Stimulated activated CD4-positive, alpha-beta T cell treated with anti-CD3 and anti-CD28 coated beads, TNF-alpha, amount 100 ng/mL, for 4 hours (primary cell): ENCODE data around the gene GPR142.

Experiments used
- DNase-seq, 3 experiments: peaks; one replicate each; pipeline ENCODE4 v3.0.0-alpha.2; 2020; ENCODE audit warnings: low read depth in 3 of 3

GPR142 gene, protein sequence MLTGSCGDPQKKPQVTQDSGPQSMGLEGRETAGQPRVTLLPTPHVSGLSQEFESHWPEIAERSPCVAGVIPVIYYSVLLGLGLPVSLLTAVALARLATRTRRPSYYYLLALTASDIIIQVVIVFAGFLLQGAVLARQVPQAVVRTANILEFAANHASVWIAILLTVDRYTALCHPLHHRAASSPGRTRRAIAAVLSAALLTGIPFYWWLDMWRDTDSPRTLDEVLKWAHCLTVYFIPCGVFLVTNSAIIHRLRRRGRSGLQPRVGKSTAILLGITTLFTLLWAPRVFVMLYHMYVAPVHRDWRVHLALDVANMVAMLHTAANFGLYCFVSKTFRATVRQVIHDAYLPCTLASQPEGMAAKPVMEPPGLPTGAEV

DNA sequence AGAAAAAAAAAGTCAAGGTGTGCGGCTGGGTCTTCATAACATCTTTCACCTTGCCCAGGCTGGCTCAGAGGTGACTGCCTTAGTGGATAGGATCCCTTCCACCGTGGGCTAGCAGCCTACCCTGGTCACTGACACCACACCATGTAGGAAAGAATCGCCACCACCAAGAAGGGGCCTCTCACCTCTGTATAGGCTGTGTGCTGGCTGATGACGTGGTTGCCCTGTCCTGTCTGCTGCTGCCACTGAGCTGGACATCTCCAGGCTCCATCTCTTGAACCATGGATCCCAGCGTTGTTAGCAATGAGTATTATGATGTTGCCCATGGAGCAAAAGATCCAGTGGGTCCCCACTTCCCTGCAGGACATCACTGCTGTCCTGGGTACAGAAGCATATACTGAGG lies at the start of gene GPR142:
GPR142 (plus strand) TSS at position 301 of the 400 bp plus-strand sequence. CDS start 2,035 bp downstream, outside the sequence.
- DNase-seq, result no peak

DNA sequence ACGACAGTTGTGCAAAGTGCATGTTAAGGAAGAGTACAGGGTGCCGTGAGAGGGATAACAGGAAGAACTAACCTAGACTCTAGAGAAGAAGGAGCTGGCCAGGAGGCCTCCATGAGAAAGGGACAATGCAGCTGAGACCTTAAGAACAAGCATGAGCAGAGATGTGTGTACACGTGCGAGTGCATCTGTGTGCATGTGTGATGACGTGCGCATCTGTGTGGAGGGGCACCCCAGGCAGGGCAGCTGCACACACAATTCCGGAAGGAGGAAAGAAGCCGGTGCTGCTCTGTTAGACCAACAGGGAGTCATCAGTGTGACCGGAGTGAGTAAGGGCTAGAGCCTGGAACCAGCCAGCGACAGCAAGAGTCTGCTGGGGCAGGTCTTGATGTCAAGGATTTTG lies 48.9 kb upstream of the GPR142 start:
- DNase-seq, result no peak

DNA sequence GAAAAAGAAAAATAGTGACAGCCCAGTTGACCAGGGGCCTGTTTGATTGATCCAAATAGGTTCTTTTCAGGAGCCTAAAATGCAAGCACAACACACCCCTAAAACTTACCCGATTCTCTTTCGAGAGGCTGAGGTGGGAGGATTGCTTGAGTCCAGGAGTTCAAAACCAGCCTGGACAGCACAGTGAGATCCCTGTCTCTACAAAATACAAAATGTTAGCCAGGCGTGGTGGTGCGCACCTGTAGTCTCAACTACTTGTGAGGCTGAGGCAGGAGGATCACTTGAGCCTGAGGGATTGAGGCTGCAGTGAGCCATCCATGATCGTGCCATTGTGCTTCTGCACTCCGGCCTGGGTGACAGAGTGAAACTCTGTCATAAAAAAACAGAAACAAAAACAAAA lies 42.8 kb upstream of the GPR142 start:
- no peak for DNase-seq

DNA sequence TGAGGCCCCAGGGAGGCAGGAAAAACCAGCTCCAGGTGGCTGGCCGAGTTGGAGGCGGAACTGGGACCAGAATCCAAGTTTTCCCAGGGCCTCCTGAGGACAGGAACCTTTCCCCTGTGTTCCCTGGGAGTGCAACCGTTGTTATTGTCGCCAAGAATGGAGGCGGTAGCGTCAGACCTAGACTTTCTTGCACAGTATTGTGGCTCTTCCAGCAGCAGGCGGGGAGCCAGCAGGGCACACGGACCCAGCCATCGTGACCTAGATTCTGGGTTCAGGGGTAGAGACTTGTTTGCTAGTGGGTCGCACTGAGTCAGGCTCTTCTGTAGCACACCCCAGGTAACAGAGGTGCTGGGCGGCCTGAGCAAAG lies 41.9 kb upstream of the GPR142 start:
- no peak for DNase-seq

DNA sequence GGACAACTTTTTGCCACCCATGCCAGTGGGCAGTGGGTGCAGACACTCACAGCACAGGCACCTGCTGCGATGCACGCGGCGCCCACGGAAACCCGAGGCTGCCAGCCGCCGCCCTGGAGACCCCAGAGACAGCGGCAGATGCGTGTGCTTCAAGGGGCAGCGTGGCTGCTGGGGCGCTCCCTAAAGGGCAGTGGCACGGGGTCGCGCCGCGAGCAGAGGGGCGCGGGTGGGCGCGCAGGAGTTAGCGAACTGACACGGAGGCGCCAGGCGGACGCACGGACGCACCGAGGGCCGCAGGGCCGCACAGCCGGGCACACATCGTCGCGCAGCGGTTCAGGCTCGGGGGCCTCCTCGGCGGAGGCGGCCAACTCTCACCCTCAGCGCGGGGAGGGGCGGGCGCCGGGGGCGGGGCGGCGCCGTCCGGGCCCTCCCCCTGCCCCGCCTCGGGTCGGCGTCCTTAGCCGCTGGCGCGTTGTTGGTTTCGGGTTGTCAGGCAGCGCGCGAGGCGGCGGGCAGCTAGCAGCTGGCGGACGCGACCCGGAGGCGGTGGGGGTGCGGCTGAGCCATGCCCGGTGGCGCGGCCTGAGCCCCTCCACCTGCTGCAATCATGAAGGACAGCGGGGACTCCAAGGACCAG lies 41.4 kb upstream of the GPR142 start, which contains the start of gene KIF19:
KIF19 (plus strand) TSS at position 484 of the 637 bp plus-strand sequence; CDS start at position 608, 124 bp downstream.
- DNase-seq, result peak; percentile 25 to 40 (median 25)

DNA sequence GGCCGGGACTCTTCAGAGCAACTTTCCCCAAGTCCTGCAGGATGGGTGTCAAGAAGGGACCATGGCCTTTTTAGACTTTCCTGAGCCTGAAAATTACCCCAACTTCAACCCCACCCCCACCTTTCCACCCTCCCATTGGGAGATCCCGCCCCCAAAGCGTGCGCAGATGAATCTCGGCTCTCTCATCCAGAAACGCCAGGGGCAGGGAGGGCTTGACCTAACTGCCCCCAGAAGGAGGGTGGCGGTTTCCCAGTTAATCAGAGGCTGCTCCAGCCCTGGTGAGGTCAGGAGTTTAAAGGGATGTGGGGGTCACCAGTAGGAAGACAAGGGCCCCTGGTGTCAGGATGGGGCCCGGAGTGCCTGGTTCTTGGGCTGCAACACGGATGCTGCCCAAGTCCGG lies 40.8 kb upstream of the GPR142 start:
- DNase-seq, result no peak

DNA sequence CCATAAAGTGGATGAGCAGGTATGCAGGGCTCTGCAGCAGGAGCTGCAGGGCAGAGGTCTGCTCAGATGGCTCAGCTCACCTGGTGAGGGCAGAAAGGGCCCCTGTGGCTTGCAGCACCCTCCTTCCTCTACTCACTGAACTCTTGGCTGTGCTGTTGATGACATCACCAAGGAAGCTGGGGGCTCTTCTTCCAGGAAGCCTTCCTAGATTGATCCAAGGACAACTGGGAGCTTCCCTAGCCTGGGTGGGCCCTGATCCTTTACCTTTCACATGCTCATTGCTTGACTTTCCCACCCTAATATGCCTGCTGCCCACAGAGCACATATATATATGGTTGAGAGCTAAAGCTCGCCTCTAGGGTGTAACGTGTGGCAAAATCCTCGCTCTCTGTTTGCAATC lies 38.8 kb upstream of the GPR142 start:
- DNase-seq, result no peak

DNA sequence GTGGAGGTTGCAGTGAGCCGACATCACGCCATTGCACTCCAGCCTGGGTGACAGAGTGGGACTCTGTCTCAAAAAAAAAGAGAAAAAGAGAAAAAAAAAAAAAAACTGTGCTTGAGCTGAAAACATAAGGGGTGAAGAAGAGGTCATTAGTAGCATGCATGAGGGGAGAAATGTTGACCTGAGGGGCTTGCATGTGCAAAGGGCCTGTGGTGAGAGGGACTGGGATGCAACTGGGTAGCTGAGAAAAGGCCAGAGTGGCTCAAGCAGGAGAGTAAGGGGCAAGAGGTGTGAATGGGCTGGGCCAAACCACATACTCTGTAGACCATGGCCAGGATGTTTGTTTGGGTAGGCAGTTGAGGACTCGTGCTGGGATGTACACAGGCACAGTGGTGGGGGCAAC lies 37.9 kb upstream of the GPR142 start:
- DNase-seq, result no peak

DNA sequence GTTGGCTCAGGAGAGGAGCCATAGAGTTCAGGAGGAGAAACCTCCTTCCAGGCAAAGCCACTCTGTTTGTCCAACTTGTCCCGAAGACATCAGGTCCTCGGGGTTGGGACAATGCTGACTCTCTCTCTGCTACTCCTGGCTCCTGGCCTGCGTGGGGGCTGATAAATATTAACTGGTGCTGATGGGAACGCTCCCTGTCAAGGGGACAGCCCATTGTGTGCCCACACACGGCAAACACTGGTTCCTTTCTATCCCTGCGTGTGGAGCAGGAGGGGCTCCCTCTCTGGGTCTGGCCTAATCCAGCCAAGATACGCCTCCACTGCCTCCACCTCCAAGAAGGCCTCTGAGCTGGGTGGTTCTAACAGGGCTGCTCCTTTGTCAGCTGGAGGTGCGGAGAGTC lies 36.9 kb upstream of the GPR142 start:
- DNase-seq, result no peak

DNA sequence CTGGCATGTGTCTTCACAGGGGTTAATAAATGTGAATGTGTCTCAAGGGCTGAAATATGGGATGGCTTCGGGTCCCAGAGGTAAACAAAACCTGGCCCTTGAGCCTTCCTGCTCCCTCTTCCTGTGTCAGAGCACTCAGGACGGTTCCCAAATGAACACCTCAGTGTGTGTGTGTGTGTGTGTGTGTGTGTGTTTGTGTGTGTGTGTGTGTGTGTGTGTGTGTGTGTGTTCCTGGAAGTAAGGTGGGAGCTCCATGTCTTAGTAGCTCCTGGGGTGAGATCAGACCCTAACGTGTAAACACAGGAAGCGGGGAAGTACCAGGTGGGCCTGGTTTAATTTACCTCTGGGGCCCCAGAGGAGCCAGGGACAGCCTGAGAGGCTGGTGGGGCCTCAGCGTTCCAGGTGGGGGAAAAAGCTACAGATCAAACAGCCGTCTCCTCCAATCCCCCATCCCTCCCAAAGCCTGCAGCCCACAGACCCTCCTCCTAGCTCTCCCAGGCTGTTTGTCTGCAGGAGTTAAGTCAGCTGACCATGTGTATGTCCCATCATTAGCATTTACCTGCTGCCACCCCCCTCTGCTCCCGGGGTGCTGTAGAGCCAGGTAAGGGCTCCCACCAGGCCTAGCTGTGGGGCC lies 35.2 kb upstream of the GPR142 start:
- no peak for DNase-seq

DNA sequence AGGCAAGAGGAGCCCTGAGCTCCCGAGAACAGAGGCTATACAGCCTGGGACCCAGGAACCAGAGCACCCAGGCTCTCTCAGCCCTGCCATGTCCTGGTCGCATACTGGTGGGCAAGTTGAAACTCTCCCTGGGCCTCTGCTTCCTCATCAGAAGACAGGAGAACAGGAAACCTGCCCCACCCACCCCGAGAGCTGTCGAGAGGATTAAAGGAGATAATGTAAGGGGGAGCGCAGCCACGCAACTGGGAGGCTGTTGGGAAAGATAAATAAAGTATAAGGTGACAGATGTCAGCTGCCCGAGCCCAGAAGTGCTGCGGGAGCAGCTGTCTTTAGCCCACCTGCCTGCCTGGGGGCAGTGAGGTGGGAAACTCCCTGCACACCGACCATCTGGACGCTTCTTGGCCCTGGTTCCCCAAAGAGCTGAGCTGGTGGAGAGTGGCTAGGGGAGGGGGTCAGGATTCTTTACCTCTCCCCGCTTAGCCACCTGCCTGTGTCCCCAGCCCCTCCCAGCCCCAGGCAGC lies 34.5 kb upstream of the GPR142 start:
- no peak for DNase-seq

DNA sequence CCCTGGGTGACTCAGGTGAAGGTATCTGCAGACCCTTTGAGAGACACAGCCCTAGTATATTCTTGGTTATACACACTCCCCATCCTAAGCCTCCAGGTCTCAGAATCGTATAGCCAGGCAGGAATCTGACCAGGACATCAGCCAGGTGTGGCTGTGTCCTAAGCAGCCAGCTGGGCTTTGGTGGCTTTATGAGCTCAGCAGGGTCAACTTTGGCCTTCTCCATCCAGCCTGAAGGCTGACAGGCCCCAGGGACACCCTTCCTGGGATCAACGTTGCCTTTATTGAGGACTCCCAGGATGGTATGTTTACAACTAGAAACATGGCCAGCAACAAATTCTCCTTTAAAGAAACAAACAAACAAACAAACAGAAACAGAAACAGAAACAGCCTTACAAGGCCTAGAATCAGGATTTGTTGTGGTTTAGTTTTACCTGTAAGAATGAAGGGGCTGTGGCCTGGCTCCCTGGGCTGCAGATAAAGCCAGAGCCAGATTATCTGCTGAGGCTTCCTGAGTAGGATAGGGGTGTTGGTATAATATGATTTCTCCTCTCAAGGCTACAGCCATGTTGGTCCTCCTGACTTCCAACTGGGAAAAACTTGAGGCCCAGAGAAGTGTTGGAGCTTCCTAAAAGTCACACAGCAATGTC lies 32.8 kb upstream of the GPR142 start:
- no peak for DNase-seq

DNA sequence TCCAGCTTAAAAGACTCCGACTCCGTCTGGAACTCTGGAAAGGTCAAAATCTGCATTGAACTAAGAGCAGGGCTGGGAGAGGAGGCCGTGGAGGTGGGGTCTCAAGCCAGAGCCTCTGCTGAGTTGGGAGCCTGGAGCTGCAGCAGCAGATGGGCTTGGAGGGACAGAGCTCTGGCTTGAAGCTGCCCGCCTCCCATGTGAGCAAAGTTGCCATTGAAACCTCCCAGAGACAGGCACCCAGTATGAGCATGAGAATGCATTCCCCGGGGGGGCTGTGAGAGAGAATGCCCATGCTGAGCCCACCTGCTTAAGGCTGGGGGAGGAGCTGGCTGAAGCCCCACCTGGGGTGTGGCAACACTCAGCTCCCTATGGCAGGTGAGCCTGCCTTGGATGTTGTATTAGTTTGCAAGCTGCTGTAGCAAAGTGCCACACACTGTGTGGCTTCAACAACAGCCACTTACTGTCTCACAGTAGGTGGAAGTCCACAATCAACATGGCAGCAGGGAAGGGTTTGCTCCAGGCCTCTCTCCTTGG lies 31.7 kb upstream of the GPR142 start:
- no peak for DNase-seq

DNA sequence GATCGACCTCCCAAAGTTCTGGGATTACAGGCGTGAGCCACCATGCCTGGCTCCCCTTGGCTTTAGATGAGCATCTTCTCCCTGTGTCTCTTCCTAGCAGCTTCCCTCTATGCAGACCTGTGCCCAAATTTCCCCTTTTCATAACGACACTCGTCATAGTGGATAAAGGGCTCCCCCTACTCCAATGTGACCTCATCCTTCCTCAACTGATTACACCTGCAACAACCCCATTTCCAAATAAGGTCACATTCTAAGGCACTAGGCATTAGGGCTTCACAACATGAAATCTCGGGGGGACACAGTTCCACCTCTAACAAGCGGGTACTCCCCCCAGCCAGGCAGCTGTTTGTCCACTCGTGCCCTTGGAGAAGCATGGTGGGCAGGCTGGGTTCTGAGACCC lies 31.0 kb upstream of the GPR142 start:
- DNase-seq, result no peak

DNA sequence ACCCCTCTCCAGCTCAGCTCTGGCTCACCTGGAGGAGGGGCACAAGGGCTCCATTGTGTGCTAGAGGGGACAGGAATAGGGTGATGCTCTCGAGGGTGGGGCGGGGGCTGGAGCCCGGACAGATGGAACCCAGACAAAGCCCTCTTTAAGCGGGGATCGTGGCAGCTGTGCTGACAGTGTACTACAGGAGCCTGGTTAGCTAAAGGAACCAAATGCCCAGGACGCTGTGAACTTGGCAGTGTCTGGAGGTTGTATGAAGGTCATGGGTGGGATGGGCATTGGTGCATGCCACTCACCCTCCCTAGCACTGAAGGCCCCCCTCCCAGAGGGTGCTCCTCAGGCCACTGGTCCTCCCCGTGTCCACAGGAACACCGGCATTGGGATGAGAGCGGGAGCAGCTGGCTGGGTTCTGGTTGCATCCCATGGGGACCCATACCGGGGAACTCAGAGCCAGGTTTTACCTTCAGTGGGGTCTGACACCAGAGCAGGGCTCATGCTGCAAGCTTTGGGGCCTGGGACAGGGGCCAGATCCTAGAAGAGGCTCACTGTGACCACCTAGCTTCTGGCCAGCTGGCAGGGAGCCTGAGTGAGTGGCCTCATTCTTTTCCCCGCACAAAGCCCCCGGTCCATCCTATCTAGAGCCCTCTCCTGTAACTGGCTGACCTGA lies 29.3 kb upstream of the GPR142 start:
- no peak for DNase-seq

DNA sequence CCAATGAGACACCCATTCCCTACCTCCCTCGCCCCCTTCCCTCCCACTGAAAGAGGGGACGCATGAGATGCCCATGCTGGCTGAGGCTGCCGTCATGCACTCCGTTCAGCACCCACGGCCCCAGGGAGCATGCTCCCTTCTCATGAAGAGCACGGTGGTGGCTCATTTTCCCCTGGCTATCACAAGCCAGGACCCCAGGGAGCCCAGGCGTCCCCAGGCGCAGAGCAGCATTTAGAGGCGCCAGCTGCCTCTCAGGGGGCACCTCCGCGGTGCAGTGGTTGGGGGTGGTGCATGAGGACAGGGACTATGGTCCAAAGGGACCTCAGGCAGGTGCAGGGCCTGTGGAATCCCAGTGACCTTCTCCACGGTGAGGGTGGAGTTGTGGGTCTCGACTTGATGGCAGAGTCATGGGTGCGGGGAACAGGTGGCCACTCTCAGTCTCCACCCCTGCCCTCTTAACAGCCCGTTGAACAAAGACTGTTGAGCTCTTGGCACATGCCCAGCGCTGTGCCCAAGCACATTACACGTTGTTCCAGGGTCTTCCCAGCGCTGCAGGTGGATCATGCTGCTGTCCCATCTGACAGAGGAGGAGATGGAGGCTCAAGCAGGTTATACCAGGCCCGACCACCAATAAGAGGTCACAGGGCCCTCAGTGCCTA lies 27.6 kb upstream of the GPR142 start:
- no peak for DNase-seq

DNA sequence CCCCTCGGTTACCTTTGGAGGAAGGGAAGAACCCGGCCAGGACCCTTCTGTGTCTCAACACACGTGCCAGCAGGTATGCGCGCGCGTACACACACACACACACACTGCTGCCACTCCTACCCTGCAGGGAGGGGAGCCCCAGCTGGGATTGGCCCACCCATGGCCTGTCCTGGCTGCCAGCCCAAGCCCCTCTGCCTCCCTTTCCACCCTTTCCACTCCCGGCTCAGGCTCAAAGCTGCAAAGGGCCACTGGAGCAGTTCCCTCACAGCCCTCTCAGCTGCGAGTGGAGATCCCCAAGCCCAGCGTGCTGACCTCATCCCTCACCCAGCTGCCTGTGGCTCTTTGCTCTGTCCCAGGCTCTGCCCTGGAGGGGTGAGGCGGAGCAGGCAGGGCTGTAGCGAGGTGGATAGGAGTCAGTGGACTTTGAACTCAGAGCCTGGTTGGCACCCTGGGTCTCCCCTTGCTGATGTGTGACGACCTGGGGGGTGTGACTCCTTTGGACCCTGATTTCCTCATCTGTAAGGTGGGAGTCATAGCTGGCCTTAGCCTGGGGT lies 26.8 kb upstream of the GPR142 start:
- no peak for DNase-seq

DNA sequence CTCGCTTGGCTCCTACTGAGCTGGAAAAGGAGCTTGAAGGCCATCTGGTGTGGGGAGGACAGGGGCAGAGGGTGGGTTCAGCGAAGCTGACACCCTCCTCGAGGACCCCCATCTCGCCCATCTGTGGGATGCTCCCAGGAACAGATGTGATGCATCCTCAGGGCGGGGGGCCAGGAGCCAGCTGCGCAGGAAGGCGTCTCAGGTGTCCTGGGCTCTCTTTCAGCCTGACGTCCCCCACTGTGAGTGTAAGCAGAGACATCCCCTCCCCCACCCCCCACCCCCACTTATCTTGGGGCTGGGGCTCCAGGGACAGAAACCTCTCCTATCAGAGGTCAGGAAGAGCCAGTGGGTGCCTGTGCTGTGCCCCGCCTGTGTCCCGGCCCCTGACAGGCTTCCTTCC lies 25.1 kb upstream of the GPR142 start:
- DNase-seq, result no peak

DNA sequence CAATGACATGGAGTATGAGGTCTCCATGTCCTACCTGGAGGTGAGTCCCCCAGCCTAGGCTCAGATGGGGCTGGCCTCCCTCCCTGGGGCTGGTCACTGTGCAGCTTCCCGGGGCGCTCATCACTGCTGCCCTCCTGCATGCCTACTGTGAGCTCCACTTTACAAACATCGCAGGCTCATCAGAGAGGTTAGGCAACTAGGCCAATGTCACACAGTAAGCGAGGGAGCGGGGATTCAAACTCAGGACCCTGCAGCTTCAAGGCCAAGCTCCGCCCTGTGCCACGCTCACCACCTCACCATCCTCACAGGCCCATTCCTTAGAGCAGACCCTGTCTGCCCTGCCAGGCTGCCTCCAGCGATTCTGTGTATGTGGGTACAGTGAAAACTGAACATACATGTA lies 24.2 kb upstream of the GPR142 start:
- DNase-seq, result no peak

DNA sequence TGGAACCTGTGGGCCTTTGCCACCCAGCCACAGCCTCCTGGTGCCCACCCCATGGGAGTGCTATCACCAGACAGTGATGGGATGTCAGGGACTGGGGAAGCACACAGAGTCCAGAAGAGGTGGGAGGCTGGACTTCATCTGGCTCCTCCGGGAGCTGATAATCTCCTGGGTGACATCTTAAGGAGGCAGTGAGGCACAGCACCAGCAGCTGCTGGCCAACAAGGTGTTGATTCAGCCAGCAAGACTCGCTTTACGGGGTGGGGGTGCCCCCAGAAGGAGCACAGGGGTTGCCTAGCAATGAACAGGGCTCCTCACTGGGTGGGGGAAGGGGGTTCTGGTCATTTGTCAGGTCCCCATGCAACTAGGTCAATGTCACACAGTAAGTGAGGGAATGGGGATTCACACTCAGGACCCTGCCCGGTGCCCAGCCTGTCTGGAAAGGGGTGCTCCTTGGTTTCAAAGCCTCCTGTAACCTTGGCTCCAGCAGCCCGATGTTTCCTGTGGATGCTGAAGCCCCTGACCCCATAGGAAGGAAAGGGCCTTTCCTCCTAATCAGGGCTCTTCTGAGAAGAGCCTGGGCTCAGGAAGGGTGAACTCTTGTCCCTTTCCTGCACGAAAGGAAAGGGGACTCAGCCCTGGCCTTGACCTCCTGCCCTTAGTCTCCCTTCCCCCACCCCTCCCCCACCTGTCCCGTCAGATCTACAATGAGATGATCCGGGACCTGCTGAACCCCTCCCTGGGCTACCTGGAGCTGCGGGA lies 23.6 kb upstream of the GPR142 start:
- no peak for DNase-seq
